ENCODE measurements around the gene GRM5. TPM values are rescaled to one million over a fixed set of nuclear protein-coding genes. Genes with fewer than 3 reads are reported as not detected.

GRM5 gene
- total RNA-seq, 1 experiment from 2014 or later: 0.03 TPM

DNA sequence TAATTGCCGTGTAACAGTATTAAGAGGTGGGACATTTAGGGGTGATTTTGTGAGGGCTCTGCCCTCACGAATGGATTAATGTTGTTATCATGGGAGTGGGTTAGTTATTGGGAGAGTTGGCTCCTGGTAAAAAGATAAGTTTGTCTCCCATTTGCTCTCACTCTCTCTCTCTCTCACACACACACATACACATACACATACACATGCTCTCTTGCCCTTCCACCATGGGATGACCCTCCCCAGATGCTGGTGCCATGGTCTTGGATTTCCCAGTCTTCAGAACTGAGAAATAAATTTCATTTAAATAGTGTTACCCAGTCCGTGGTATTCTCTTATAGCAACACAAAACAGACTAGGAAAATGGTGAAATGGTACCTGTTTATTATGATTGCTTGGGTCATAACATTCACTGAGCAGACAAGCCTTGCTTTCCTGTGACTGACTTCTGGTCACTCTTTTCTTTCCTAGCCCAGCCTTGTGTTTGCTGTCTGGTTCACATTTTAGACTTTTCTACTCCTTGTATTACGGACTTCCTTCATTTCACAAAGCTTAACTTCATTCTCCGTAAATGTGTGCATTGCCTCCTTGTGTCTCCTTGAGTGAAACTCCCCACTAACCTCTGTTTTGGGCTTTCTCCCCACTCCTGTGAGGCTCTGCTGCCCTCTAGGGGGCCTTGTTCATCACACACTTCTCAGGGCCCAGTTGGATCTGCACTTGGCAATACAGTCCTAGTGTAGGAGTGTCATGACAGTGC is 521.7 kb downstream of the GRM5 start:
- TF ChIP-seq, protein P1, sequence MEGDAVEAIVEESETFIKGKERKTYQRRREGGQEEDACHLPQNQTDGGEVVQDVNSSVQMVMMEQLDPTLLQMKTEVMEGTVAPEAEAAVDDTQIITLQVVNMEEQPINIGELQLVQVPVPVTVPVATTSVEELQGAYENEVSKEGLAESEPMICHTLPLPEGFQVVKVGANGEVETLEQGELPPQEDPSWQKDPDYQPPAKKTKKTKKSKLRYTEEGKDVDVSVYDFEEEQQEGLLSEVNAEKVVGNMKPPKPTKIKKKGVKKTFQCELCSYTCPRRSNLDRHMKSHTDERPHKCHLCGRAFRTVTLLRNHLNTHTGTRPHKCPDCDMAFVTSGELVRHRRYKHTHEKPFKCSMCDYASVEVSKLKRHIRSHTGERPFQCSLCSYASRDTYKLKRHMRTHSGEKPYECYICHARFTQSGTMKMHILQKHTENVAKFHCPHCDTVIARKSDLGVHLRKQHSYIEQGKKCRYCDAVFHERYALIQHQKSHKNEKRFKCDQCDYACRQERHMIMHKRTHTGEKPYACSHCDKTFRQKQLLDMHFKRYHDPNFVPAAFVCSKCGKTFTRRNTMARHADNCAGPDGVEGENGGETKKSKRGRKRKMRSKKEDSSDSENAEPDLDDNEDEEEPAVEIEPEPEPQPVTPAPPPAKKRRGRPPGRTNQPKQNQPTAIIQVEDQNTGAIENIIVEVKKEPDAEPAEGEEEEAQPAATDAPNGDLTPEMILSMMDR (IDR thresholded peaks at IDR 0.05): peak; percentile 97
- TF ChIP-seq, protein P2, sequence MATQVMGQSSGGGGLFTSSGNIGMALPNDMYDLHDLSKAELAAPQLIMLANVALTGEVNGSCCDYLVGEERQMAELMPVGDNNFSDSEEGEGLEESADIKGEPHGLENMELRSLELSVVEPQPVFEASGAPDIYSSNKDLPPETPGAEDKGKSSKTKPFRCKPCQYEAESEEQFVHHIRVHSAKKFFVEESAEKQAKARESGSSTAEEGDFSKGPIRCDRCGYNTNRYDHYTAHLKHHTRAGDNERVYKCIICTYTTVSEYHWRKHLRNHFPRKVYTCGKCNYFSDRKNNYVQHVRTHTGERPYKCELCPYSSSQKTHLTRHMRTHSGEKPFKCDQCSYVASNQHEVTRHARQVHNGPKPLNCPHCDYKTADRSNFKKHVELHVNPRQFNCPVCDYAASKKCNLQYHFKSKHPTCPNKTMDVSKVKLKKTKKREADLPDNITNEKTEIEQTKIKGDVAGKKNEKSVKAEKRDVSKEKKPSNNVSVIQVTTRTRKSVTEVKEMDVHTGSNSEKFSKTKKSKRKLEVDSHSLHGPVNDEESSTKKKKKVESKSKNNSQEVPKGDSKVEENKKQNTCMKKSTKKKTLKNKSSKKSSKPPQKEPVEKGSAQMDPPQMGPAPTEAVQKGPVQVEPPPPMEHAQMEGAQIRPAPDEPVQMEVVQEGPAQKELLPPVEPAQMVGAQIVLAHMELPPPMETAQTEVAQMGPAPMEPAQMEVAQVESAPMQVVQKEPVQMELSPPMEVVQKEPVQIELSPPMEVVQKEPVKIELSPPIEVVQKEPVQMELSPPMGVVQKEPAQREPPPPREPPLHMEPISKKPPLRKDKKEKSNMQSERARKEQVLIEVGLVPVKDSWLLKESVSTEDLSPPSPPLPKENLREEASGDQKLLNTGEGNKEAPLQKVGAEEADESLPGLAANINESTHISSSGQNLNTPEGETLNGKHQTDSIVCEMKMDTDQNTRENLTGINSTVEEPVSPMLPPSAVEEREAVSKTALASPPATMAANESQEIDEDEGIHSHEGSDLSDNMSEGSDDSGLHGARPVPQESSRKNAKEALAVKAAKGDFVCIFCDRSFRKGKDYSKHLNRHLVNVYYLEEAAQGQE (IDR thresholded peaks at IDR 0.05; ENCODE audit: insufficient read depth in 1 of 2, low read depth in 2 of 2, low read length in 1 of 2): no peak
- peaks cover 3% of the 10 kb centered on the region; the same call in 1 of the 2 replicates for H3K9me3 ChIP-seq (ENCODE audit: control insufficient read depth, insufficient read depth, low read depth, low read length)
- in situ Hi-C loops (cut with HindIII; ENCODE audit: low pct_unique_long_range_greater_than_20kb, low sequenced_read_pairs): no loop called here
- no peaks in the 10 kb centered on the region for H3K36me3 ChIP-seq (ENCODE audit: control insufficient read depth, insufficient read depth, low read length)
- ATAC-seq (peak; percentile 100), DNase-seq (ENCODE audit: low read depth, low spot score) (peak; percentile 92)
- H3K4me3 ChIP-seq (ENCODE audit: low read depth in 2 of 2, low read length in 2 of 2): no peak overlapping the region
- intact Hi-C loops (cut with micrococcal nuclease; ENCODE audit: unreplicated experiment): loop anchor here (1.0 to 10.0 kb wide), 6 partner anchors 311 to 1192 kb away; no protein-coding TSS in a partner anchor
- CTCF ChIA-PET: interaction anchor here (1.0 kb wide), 1 partner anchor 528 kb away, joined by 6 read pairs; no protein-coding TSS in a partner anchor
- H3K4me1 ChIP-seq (ENCODE audit: control insufficient read depth, insufficient read depth, low read length): no peaks in the 10 kb centered on the region
- no TSS peak for BruUV-seq (replicated peaks)
- H3K27me3 ChIP-seq (ENCODE audit: control insufficient read depth, insufficient read depth, low read length): no peaks in the 10 kb centered on the region
- no peak overlapping the region for H3K27ac ChIP-seq (ENCODE audit: low read length)
- POLR2A ChIA-PET: no interaction called here

DNA sequence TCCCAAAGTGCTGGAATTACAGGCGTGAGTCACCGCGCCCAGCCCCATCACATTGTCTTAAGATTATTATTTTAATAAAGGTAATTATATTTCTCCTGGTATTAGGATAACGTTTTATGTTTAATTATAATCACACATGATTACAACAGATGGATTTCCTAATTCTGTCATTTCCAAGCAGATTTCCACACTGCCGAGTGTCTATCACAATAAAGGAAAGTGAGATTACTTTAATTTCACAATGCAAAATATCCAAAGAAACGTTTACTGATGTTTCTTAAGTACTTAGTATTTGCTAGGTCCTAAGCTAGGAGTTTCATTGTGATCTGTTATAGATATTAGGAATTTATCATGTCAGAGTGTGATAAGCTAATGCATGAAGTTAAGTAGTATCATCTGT is 524.8 kb downstream of the GRM5 start:
- Histone ChIP-seq H3K27me3 (ENCODE audit: control insufficient read depth, insufficient read depth, low read length) (no peaks in the 10 kb centered on the region), H3K36me3 (ENCODE audit: control insufficient read depth, insufficient read depth, low read length) (no peaks in the 10 kb centered on the region), H3K4me1 (ENCODE audit: control insufficient read depth, insufficient read depth, low read length) (no peaks in the 10 kb centered on the region), H3K9me3 (ENCODE audit: control insufficient read depth, insufficient read depth, low read depth, low read length) (peaks cover 3% of the 10 kb centered on the region; the same call in 1 of the 2 replicates), H3K4me3 (ENCODE audit: low read depth in 2 of 2, low read length in 2 of 2) (no peak overlapping the region), H3K27ac (ENCODE audit: low read length) (no peak overlapping the region)
- in situ Hi-C loops (cut with HindIII; ENCODE audit: low pct_unique_long_range_greater_than_20kb, low sequenced_read_pairs): no loop called here
- POLR2A ChIA-PET: no interaction called here
- DNase-seq (ENCODE audit: low read depth, low spot score) (no peak), ATAC-seq (no peak)
- BruUV-seq (replicated peaks): no TSS peak
- TF ChIP-seq TCF7L2 (IDR thresholded peaks at IDR 0.05; ENCODE audit: low read depth, low read length) (no peak), SIN3A (IDR thresholded peaks at IDR 0.05; ENCODE audit: borderline replicate concordance, insufficient read depth, low read depth, low read length) (no peak), POLR2AphosphoS5 (IDR thresholded peaks at IDR 0.05; ENCODE audit: low read depth, low read length) (no peak)
- TF ChIP-seq, protein P2 (IDR thresholded peaks at IDR 0.05; ENCODE audit: insufficient read depth in 1 of 2, low read depth in 2 of 2, low read length in 1 of 2): no peak
- TF ChIP-seq, protein P1 (IDR thresholded peaks at IDR 0.05): no peak
- CTCF ChIA-PET: no interaction called here
- intact Hi-C loops (cut with micrococcal nuclease; ENCODE audit: unreplicated experiment): loop anchor here (5.0 to 10.0 kb wide), 3 partner anchors 666 to 1189 kb away; no protein-coding TSS in a partner anchor

All from Panc1 (cell line).